Measurements from ENCODE around the gene KLB. TPM values are rescaled to one million over a fixed set of nuclear protein-coding genes. Genes with fewer than 3 reads are reported as not detected.

Gene KLB
- polyA plus RNA-seq, 1 donor (not counting 4 experiments of a cell fraction or from before 2014, with no cell fraction given): not detected

DNA sequence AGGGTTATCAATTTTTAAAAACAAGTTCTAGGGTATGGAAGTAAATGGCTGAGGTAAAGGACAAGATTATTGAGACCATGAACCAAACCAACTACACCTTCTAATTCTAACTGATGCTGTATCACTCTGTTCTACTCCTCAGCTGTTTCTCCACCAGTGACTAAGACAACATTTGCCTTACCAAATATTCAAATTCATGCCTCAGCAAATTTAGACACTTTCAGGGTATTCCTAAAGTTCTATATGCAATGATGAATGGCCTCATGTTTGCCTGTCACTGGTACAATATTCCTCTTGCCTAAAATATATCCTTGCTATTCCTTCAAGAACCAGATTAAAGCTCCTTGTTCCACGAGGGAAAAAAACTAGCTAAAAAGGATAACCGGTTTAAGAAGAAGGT, 47.0 kb downstream of the KLB start:
- Histone ChIP-seq H3K4me3 (ENCODE audit: control insufficient read depth in 2 of 3, extremely low read depth in 1 of 3, insufficient read depth in 2 of 3, low read depth in 1 of 3, low read length in 3 of 3) (no peak overlapping the region), H3K4me1 (ENCODE audit: control insufficient read depth, extremely low read depth, insufficient read depth, low read length) (peaks cover 20% of the 10 kb centered on the region), H3K9me3 (ENCODE audit: control insufficient read depth, low read depth, low read length) (no peaks in the 10 kb centered on the region), H3K27me3 (ENCODE audit: control insufficient read depth, extremely low read depth, insufficient read depth, low read length) (no peaks in the 10 kb centered on the region), H3K36me3 (ENCODE audit: control insufficient read depth in 2 of 2, extremely low read depth in 1 of 2, insufficient read depth in 2 of 2, low read length in 2 of 2) (peaks cover 32 to 75% of the 10 kb centered on the region in 2 experiments), H2AFZ (ENCODE audit: control insufficient read depth, low read length) (no peak overlapping the region), H3K9me1 (ENCODE audit: control insufficient read depth, extremely low read depth, insufficient read depth, low read length) (no peaks in the 10 kb centered on the region), H3K79me2 (ENCODE audit: control insufficient read depth, insufficient read depth, low read length) (peaks cover 39% of the 10 kb centered on the region), H4K20me1 (ENCODE audit: control insufficient read depth, extremely low read depth, insufficient read depth, low read length) (peaks cover 35% of the 10 kb centered on the region), H3K27ac (ENCODE audit: control insufficient read depth, insufficient read depth, low read length) (no peak overlapping the region), H3K4me2 (ENCODE audit: control insufficient read depth, extremely low read depth, insufficient read depth, low read depth, low read length) (no peak overlapping the region), H3K9ac (ENCODE audit: control insufficient read depth, extremely low read depth, insufficient read depth, low read length) (no peak overlapping the region)
- no peak for FAIRE-seq
- TF ChIP-seq EZH2 (IDR thresholded peaks at IDR 0.05; ENCODE audit: low read length): no peak
- TF ChIP-seq, protein P1, sequence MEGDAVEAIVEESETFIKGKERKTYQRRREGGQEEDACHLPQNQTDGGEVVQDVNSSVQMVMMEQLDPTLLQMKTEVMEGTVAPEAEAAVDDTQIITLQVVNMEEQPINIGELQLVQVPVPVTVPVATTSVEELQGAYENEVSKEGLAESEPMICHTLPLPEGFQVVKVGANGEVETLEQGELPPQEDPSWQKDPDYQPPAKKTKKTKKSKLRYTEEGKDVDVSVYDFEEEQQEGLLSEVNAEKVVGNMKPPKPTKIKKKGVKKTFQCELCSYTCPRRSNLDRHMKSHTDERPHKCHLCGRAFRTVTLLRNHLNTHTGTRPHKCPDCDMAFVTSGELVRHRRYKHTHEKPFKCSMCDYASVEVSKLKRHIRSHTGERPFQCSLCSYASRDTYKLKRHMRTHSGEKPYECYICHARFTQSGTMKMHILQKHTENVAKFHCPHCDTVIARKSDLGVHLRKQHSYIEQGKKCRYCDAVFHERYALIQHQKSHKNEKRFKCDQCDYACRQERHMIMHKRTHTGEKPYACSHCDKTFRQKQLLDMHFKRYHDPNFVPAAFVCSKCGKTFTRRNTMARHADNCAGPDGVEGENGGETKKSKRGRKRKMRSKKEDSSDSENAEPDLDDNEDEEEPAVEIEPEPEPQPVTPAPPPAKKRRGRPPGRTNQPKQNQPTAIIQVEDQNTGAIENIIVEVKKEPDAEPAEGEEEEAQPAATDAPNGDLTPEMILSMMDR (optimal IDR thresholded peaks at IDR 0.05 in 1 of 3, IDR thresholded peaks at IDR 0.05 in 1 of 3, conservative IDR thresholded peaks at IDR 0.05 in 1 of 3; ENCODE audit: extremely low read depth in 1 of 3, insufficient read depth in 2 of 3, low read length in 3 of 3): no peak
- dilution Hi-C loops (cut with MboI; ENCODE audit: extremely low pct_ligation_motif_present, low sequenced_read_pairs): no loop called here
- no peak for DNase-seq (ENCODE audit: low read depth, low spot score)

- Histone ChIP-seq H3K9ac (ENCODE audit: control insufficient read depth, extremely low read depth, insufficient read depth, low read length) (no peak overlapping the region), H3K4me3 (ENCODE audit: control insufficient read depth in 2 of 3, extremely low read depth in 1 of 3, insufficient read depth in 2 of 3, low read depth in 1 of 3, low read length in 3 of 3) (no peak overlapping the region), H3K9me3 (ENCODE audit: control insufficient read depth, low read depth, low read length) (no peaks in the 10 kb centered on the region), H3K27ac (ENCODE audit: control insufficient read depth, insufficient read depth, low read length) (no peak overlapping the region), H3K4me1 (ENCODE audit: control insufficient read depth, extremely low read depth, insufficient read depth, low read length) (peaks cover 22% of the 10 kb centered on the region), H2AFZ (ENCODE audit: control insufficient read depth, low read length) (no peak overlapping the region), H3K27me3 (ENCODE audit: control insufficient read depth, extremely low read depth, insufficient read depth, low read length) (no peaks in the 10 kb centered on the region), H3K79me2 (ENCODE audit: control insufficient read depth, insufficient read depth, low read length) (peaks cover 41% of the 10 kb centered on the region), H3K9me1 (ENCODE audit: control insufficient read depth, extremely low read depth, insufficient read depth, low read length) (no peaks in the 10 kb centered on the region), H3K4me2 (ENCODE audit: control insufficient read depth, extremely low read depth, insufficient read depth, low read depth, low read length) (peak overlapping the region; percentile 92), H3K36me3 (ENCODE audit: control insufficient read depth in 2 of 2, extremely low read depth in 1 of 2, insufficient read depth in 2 of 2, low read length in 2 of 2) (peaks cover 32 to 69% of the 10 kb centered on the region in 2 experiments), H4K20me1 (ENCODE audit: control insufficient read depth, extremely low read depth, insufficient read depth, low read length) (peaks cover 35% of the 10 kb centered on the region)
- no peak for FAIRE-seq
- dilution Hi-C loops (cut with MboI; ENCODE audit: extremely low pct_ligation_motif_present, low sequenced_read_pairs): no loop called here
- TF ChIP-seq EZH2 (IDR thresholded peaks at IDR 0.05; ENCODE audit: low read length): no peak
- TF ChIP-seq, protein P1 (optimal IDR thresholded peaks at IDR 0.05 in 1 of 3, IDR thresholded peaks at IDR 0.05 in 1 of 3, conservative IDR thresholded peaks at IDR 0.05 in 1 of 3; ENCODE audit: extremely low read depth in 1 of 3, insufficient read depth in 2 of 3, low read length in 3 of 3): no peak
- no peak for DNase-seq (ENCODE audit: low read depth, low spot score)
Observed at GRCh38 chr4:39455486-39455885, 48.8 kb downstream of the KLB start.
